ENCODE results near the gene CDH24. TPM values are rescaled to one million over a fixed set of nuclear protein-coding genes. Genes with fewer than 3 reads are reported as not detected.

The CDH24 gene
- total and polyA plus RNA-seq, 9 of the 15 experiments (the other 6 are each of a cell fraction or from before 2014, with no cell fraction given), result 0.04 to 16.2 (median 4.9) TPM

GRCh38 chr14:23033801-23034497 lies 23.4 kb downstream of the CDH24 start (continued):
- TF ChIP-seq TFAM (CRISPR knock-in tag; conservative IDR thresholded peaks at IDR 0.05) (no peak), ZNF655 (CRISPR knock-in tag; IDR thresholded peaks at IDR 0.05) (no peak), MNT (conservative IDR thresholded peaks at IDR 0.05) (no peak), ZNF184 (CRISPR knock-in tag; IDR thresholded peaks at IDR 0.05) (no peak), NBN (IDR thresholded peaks at IDR 0.05; ENCODE audit: low read depth) (no peak), ZKSCAN3 (CRISPR knock-in tag; IDR thresholded peaks at IDR 0.05) (no peak)

DNA sequence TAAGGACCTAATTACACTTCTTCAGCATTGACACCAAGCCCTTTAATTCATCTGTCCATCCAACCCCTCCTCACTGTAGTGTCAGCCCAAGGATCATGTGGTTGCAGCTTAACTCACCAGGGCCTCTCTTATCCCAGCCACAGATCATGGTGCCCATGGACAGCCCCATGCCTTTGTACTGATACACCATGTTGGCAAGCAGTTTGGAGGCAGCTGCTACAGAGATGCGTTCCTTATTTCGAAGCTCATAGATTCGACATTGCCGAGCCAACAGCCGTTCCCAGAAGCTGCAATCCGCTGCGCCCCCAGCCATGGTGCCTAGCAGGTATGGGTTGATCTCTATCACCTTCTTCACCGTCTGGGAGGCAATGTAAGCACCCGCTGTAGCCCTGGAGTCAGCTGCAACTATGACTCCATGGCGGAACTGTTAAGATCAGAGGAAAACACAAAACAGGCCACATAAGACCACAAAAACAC lies 24.0 kb downstream of the CDH24 start:
- DNase-seq (ENCODE audit: extremely low read depth in 1 of 4, low spot score in 3 of 4) (peak in 2 of 4 experiments; percentile 40 to 42), ATAC-seq (no peak), FAIRE-seq (no peak)
- CTCF ChIA-PET (ENCODE audit: low intra/inter-chr PET ratio), result no interaction called here
- H3K9me1 ChIP-seq (ENCODE audit: control insufficient read depth, insufficient read depth, low read length), result no peaks in the 10 kb centered on the region
- no TSS peak for BruUV-seq (replicated peaks)
- POLR2A ChIA-PET, result interaction anchor here (0.7 to 3.2 kb wide), 4 partner anchors 9 to 27 kb away, joined by 3 to 11 read pairs (median 4); no protein-coding TSS in a partner anchor
- intact Hi-C loops (cut with micrococcal nuclease), result no loop called here
- peaks cover 9 to 14% of the 10 kb centered on the region in 2 experiments; a peak in 4 of 5 replicates for H3K4me1 ChIP-seq (replicated peaks in 1 of 2; ENCODE audit: control insufficient read depth in 2 of 2, insufficient read depth in 2 of 2, low read length in 2 of 2)
- no peaks in the 10 kb centered on the region for H4K20me1 ChIP-seq (replicated peaks; ENCODE audit: control insufficient read depth, insufficient read depth, low read length)
- H3K9me3 ChIP-seq (replicated peaks; ENCODE audit: control insufficient read depth, insufficient read depth, low read depth, low read length), result no peaks in the 10 kb centered on the region
- peak overlapping the region; percentile 70 to 98 for H3K9ac ChIP-seq (ENCODE audit: insufficient read depth in 1 of 2, low read depth in 2 of 2, low read length in 2 of 2)
- H2AFZ ChIP-seq (ENCODE audit: low read depth, low read length), result no peak overlapping the region
- in situ Hi-C loops (cut with MboI), result no loop called here
- peak overlapping the region; percentile 94 for H3K27ac ChIP-seq (ENCODE audit: extremely low read depth, low read depth, low read length)
- H3K27me3 ChIP-seq (ENCODE audit: control insufficient read depth in 2 of 2, insufficient read depth in 2 of 2, low read length in 2 of 2), result no peaks in the 10 kb centered on the region
- peak overlapping the region; percentile 78 for H3K4me3 ChIP-seq
- H3K36me3 ChIP-seq (ENCODE audit: control insufficient read depth, insufficient read depth, low read length), result peaks cover 48% of the 10 kb centered on the region
- peaks cover 51% of the 10 kb centered on the region for H3K79me2 ChIP-seq (ENCODE audit: control insufficient read depth, insufficient read depth, low read length)
- peak overlapping the region; percentile 97 for H3K4me2 ChIP-seq (ENCODE audit: insufficient read depth, low read length)
- 52% methylated on average over 10 of the region's 10 CpGs for WGBS (ENCODE audit: insufficient coverage, low coverage, missing lambda C conversion rate)
- TF ChIP-seq RHOXF2B (CRISPR knock-in tag; conservative IDR thresholded peaks at IDR 0.05), result no peak
- no peak for TF ChIP-seq CBX8 (IDR thresholded peaks at IDR 0.05; ENCODE audit: borderline replicate concordance, extremely low read depth, low read depth, low read length, poor library complexity, severe bottlenecking)
- no peak for TF ChIP-seq L3MBTL2 (IDR thresholded peaks at IDR 0.05)
- no peak for TF ChIP-seq NFE2L1 (tag; IDR thresholded peaks at IDR 0.05; ENCODE audit: borderline replicate concordance, low read depth)
- TF ChIP-seq PHF8 (IDR thresholded peaks at IDR 0.05; ENCODE audit: borderline replicate concordance, low read length), result no peak
- no peak for TF ChIP-seq HNRNPH1 (optimal IDR thresholded peaks at IDR 0.05; ENCODE audit: low read depth, low read length)
- TF ChIP-seq KDM2B (CRISPR knock-in tag; IDR thresholded peaks at IDR 0.05), result no peak
- no peak for TF ChIP-seq MED1 (CRISPR knock-in tag; IDR thresholded peaks at IDR 0.05; ENCODE audit: borderline replicate concordance)
